Activated T-cell treated with anti-CD3 and anti-CD28 coated beads, Interleukin-2, amount 50 U/mL, for 72 hours (primary cell): ENCODE results near the gene KRTAP10-5. TPM values are rescaled to one million over a fixed set of nuclear protein-coding genes. Genes with fewer than 3 reads are reported as not detected.
"Not testable (repeated sequence)": the region's sequence is repeated elsewhere in the genome, so short reads cannot be mapped to it uniquely, and the experiment has no call there.

Experiments
- ATAC-seq, 2 donors: fragments of 150-1000 bp; cut with Tn5 transposase; replicated peaks in 1 of 2; 2 replicates each; pipeline ENCODE4 v1.10.0; 2021; ENCODE audit warnings: moderate library complexity in 2 of 2, mild to moderate bottlenecking in 1 of 2
- DNase-seq, 2 donors: peaks; one replicate each; pipeline ENCODE4 v3.0.0; 2021 to 2022; ENCODE audit warnings: mixed read lengths in 1 of 2
- H3K27ac Mint-ChIP-seq: one replicate; pipeline ENCODE4 v1.8.0; 2022; ENCODE audit warnings: mild to moderate bottlenecking, moderate library complexity, mixed read lengths
- H3K27me3 Mint-ChIP-seq: one replicate; pipeline ENCODE4 v1.8.0; 2022; ENCODE audit warnings: low read depth, mixed read lengths
- H3K36me3 Mint-ChIP-seq, 2 donors: one replicate each; pipeline ENCODE4 v1.8.0; 2022; ENCODE audit warnings: mixed read lengths in 2 of 2, mild to moderate bottlenecking in 1 of 2; ENCODE audit not compliant: insufficient read depth in 2 of 2
- H3K4me1 Mint-ChIP-seq: one replicate; pipeline ENCODE4 v1.8.0; 2022; ENCODE audit warnings: low read depth, mixed read lengths
- H3K4me3 Mint-ChIP-seq, 2 donors: one replicate each; pipeline ENCODE4 v1.8.0; 2022; ENCODE audit warnings: mild to moderate bottlenecking in 2 of 2, mixed read lengths in 2 of 2, moderate library complexity in 2 of 2
- H3K9me3 Mint-ChIP-seq, 2 donors: one replicate each; pipeline ENCODE4 v1.8.0; 2022; ENCODE audit warnings: mixed read lengths in 2 of 2
- total RNA-seq, 2 donors: library from RNA; stranded (reverse); gene quantifications; one replicate each; pipeline ENCODE4 v1.2.3, GENCODE V29; 2022

KRTAP10-5 gene
- total RNA-seq, 2 donors from 2014 or later = not detected

DNA sequence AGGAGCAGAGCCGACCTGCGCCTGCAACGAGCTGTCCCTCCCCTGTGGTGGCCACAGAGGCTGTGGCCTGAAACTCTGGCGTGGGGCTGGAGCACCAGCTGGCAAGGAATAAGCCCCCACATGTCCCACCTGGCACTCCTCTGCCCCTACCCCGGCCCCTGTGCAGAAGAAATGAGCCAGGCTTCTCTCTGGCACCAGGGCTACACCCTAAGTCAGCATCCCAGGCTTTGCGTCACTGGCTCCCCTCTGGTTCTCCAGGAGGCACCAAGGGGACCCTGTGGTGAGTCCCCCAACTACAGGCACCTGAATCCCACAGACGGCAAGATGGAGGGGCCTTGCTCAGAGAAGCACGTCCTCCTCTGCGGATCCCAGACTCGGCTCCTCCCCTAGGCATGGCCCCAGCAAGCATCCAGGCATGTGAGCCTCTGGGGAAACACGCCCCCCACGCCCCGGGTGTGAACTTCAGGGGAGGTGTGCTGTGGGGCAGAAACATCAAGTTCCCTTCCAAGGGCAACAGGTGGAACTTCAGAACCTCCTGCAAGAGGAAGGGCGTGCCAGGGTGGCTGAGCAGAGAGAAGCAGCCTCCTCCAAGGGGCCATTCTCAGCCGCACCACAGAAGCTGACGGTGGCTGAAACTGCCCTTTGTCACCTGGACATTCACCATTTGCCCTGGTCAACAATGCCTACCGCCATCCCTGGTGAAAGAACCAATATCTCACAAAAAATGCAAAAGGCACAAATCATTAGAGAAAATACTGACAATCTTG lies 22.9 kb upstream of the KRTAP10-5 start:
- H3K27ac Mint-ChIP-seq = no peak overlapping the region
- ATAC-seq (no peak), DNase-seq (no peak)
- H3K4me1 Mint-ChIP-seq = no peaks in the 10 kb centered on the region
- peaks cover 0 to 6% of the 10 kb centered on the region in 2 donors for H3K9me3 Mint-ChIP-seq
- no peaks in the 10 kb centered on the region for H3K27me3 Mint-ChIP-seq
- H3K36me3 Mint-ChIP-seq = peaks cover 0 to 2% of the 10 kb centered on the region in 2 donors
- H3K4me3 Mint-ChIP-seq = no peak overlapping the region

DNA sequence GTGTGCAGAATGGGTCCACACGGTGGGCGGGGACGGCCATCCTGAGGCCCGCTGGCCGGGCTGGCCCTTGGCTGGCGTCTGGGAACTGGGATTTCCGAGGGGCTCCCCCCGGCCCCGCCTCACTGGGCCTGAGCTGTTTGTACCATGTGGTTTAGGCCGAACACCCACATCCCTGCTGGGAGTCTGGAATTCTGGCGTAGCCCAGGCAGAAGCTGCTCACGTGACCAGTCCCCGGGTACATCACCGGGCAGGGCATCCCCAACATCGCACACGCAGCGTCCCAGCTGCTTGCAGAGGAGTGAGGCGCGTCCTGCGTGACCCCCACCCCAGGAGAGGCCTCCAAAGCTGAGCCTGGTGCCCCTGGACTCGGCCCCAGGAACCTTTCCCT lies 22.1 kb upstream of the KRTAP10-5 start:
- Mint-ChIP-seq H3K4me3 (no peak overlapping the region), H3K9me3 (peaks cover 1 to 6% of the 10 kb centered on the region in 2 donors), H3K36me3 (peaks cover 0 to 2% of the 10 kb centered on the region in 2 donors), H3K4me1 (no peaks in the 10 kb centered on the region), H3K27me3 (no peaks in the 10 kb centered on the region), H3K27ac (no peak overlapping the region)
- no peak for ATAC-seq
- no peak for DNase-seq

DNA sequence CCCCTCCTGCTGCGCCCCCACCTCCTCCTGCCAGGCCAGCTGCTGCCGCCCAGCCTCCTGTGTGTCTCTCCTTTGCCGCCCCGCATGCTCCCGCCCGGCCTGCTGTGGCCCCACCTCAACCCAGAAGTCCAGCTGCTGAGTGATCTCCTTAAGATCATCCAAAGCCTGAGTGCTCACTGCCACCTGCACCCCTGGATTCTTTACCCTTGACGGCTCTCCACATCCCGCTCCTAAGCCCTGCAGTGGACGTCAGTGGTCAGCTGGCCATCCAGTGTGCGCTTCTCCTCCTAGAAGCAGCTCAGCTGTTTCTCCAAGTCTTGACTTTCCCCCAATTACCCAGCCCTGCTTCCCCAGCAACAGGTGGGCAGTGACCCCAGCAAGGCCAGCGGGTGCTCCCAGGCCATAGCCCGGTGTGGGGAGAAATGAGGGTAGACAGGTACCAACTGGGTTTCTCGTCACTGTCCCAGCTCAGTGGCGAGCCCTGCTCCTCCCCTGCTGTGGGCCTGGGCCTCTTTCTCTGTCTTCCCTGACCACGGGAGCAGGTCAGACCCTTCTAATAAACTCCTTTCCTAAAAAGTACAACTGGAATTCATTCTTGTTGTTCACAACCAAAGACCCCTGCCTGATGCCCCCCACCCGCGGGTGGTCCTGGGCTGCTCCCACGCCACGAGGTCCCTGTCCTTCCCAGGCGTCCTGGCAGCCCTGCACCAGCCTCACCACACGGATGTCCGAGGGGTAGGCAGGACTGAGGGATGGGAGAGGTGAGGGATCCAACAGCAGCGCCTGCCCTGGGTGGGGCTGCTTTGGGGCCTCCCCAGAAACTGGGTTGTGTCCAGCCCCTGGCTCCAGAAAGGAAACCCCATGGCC lies 21.4 kb upstream of the KRTAP10-5 start:
- Mint-ChIP-seq H3K9me3 (peaks cover 1 to 6% of the 10 kb centered on the region in 2 donors), H3K27me3 (no peaks in the 10 kb centered on the region), H3K4me3 (no peak overlapping the region), H3K27ac (no peak overlapping the region), H3K4me1 (no peaks in the 10 kb centered on the region), H3K36me3 (peaks cover 0 to 2% of the 10 kb centered on the region in 2 donors)
- ATAC-seq (no peak), DNase-seq (no peak)

DNA sequence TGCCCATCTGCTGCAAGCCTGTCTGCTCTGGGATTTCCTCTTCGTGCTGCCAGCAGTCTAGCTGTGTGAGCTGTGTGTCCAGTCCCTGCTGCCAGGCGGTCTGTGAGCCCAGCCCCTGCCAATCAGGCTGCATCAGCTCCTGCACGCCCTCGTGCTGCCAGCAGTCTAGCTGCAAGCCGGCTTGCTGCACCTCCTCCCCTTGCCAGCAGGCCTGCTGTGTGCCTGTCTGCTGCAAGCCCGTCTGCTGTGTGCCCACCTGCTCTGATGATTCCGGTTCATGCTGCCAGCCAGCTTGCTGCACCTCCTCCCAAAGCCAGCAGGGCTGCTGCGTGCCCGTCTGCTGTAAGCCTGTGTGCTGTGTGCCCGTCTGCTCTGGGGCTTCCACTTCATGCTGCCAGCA lies 20.7 kb upstream of the KRTAP10-5 start:
- not testable (repeated sequence) for ATAC-seq, DNase-seq, H3K4me3 Mint-ChIP-seq, H3K4me1 Mint-ChIP-seq, H3K27ac Mint-ChIP-seq, H3K9me3 Mint-ChIP-seq, H3K36me3 Mint-ChIP-seq, H3K27me3 Mint-ChIP-seq

DNA sequence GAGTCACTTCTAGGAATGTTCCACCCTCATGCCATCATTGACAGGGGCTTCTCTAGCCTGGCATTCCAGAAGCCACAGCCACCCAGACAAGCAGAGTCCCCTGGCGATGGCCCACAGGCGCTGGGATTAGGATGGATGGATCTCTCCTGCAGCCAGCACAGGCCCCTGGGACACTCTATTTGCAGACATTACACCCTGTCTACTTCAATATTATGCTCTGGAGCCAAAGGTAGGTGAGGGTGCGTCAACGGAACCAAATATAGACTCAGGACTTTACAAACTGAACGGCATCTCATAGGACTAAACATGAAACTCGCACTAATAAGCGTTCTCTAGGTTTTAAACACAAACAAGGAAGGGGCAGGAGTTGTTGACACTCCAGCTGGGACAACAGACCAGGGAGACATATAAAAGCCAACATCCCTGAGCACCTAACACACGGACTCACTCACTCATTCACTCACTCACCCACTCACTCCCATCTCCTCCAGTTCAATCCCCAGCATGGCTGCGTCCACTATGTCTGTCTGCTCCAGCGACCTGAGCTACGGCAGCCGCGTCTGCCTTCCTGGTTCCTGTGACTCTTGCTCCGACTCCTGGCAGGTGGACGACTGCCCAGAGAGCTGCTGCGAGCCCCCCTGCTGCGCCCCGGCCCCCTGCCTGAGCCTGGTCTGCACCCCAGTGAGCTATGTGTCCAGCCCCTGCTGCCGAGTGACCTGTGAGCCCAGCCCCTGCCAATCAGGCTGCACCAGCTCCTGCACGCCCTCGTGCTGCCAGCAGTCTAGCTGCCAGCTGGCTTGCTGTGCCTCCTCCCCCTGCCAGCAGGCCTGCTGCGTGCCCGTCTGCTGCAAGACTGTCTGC lies 19.9 kb upstream of the KRTAP10-5 start, which contains the start of gene KRTAP10-7:
TSS of gene KRTAP10-7 (plus strand) at position 480 of the 861 bp plus-strand sequence. CDS start at position 505, 25 bp downstream.
- H3K36me3 Mint-ChIP-seq, ATAC-seq, DNase-seq, H3K4me3 Mint-ChIP-seq, H3K27me3 Mint-ChIP-seq, H3K9me3 Mint-ChIP-seq, H3K4me1 Mint-ChIP-seq, H3K27ac Mint-ChIP-seq: not testable (repeated sequence)

DNA sequence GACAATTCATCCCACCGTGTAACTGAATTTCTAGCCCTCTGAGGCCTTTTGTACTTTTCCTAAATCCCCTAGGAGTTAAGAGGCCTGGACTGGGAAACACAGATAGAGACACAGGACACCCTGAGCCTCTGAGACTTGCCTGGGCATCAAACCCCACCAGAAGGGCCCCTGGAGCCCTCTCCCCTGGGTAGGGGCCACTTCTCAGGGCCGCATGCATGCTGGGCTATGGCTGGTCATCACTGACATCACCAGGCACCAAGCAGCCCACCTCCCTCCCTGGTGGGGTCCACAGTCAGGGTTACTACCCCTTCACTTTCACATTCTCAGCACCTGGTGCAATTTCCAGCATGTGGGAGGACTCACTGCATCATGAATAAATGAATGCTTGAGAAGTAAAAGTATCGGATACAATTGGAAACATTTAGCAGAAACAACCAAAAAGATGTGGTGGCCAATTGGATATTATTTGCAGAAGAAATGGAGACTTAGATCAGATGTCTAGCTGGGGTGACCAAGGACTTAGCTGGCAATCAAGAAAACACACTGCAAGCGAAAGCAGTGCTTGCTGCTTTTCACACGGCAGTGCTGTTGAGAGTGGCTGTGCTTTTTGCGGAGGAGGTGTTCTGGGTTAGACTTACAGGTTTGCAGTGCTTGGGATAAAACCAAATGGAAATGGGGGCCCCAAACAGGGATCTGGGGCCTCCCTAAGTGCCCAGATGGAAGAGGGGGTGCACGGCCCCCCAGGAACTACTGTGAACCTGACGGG lies 19.0 kb upstream of the KRTAP10-5 start:
- peaks cover 0 to 2% of the 10 kb centered on the region in 2 donors for H3K36me3 Mint-ChIP-seq
- H3K4me3 Mint-ChIP-seq = no peak overlapping the region
- no peaks in the 10 kb centered on the region for H3K27me3 Mint-ChIP-seq
- ATAC-seq (no peak), DNase-seq (no peak)
- H3K27ac Mint-ChIP-seq = no peak overlapping the region
- peaks cover 1 to 3% of the 10 kb centered on the region in 2 donors for H3K9me3 Mint-ChIP-seq
- no peaks in the 10 kb centered on the region for H3K4me1 Mint-ChIP-seq

DNA sequence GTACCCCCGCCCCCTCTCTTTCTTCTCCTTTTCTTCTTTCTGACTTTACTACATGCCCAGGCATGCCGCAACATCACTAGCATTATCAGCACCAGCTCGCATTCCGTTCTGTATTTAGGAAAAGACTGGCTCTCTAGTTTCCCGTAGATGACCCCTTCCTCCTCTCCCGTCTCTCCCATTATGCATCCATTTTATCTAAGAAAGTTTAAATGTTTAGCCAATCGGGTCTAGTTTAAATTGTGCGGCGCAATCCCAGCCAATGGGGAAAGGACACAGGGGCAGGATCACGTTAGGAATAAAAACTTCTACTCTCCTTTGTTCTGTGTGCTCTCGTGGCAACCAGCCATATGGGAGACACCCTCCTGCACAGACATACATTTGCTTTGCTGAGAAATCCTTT lies 17.7 kb upstream of the KRTAP10-5 start:
- no peak overlapping the region for H3K4me3 Mint-ChIP-seq
- H3K27me3 Mint-ChIP-seq = no peaks in the 10 kb centered on the region
- ATAC-seq (no peak), DNase-seq (no peak)
- H3K4me1 Mint-ChIP-seq = no peaks in the 10 kb centered on the region
- no peak overlapping the region for H3K27ac Mint-ChIP-seq
- peaks cover 1 to 3% of the 10 kb centered on the region in 2 donors for H3K9me3 Mint-ChIP-seq
- H3K36me3 Mint-ChIP-seq = peaks cover 0 to 2% of the 10 kb centered on the region in 2 donors

DNA sequence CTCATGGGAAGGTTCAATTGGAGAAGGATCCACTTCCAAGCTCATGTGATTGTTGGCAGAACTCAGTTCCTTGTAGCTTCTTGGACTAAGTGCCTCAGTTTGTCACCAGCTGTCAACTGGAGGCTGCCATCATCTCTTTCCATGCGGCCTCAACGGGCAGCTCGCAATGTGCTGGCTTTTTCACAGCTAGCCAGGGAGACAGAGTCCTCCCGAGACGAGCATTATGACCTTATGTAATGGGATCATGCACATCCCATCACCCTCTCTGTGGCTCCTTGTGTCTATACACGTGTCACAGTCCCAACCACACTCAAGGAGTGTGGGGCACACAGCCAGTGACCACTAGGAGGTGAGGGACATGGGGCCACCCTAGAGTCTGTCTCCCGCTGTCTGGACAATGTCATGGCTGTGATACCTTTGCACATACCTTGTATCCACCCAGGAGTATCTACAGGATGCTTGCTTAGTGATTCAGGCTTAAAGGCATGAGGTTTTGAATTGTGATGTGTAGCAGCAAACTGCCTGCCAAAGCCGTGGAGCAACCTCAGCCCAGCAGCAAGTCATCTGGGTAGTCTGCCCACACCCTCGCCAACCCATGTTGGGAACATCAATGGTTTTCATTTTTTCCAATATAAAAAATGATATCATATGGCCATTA lies 15.8 kb upstream of the KRTAP10-5 start:
- H3K4me1 Mint-ChIP-seq = no peaks in the 10 kb centered on the region
- H3K4me3 Mint-ChIP-seq = no peak overlapping the region
- no peaks in the 10 kb centered on the region for H3K27me3 Mint-ChIP-seq
- peaks cover 0 to 2% of the 10 kb centered on the region in 2 donors for H3K36me3 Mint-ChIP-seq
- no peak overlapping the region for H3K27ac Mint-ChIP-seq
- ATAC-seq = no peak
- peaks cover 1 to 3% of the 10 kb centered on the region in 2 donors for H3K9me3 Mint-ChIP-seq
- no peak for DNase-seq

DNA sequence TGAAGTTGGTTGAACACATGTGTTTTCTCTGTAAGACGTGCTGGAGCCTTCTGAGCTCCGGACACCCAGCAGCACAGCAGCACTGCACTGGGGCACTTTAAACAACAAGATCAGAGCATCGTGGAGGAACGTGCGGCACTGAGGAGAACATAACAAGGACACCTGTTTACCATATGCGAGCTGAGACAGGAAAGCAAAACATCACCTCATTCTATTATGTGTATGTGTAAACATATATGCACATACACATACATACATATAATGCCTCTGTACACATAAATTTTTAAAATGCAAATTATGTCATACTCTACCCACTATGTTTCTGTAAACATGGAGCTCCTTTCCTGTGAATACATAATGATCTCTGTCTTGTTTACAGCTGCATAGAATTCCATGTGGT lies 15.1 kb upstream of the KRTAP10-5 start:
- no peak for DNase-seq
- Mint-ChIP-seq H3K4me1 (no peaks in the 10 kb centered on the region), H3K27me3 (no peaks in the 10 kb centered on the region), H3K36me3 (peaks cover 0 to 2% of the 10 kb centered on the region in 2 donors), H3K27ac (no peak overlapping the region), H3K4me3 (no peak overlapping the region), H3K9me3 (peaks cover 1 to 3% of the 10 kb centered on the region in 2 donors)
- ATAC-seq = no peak

DNA sequence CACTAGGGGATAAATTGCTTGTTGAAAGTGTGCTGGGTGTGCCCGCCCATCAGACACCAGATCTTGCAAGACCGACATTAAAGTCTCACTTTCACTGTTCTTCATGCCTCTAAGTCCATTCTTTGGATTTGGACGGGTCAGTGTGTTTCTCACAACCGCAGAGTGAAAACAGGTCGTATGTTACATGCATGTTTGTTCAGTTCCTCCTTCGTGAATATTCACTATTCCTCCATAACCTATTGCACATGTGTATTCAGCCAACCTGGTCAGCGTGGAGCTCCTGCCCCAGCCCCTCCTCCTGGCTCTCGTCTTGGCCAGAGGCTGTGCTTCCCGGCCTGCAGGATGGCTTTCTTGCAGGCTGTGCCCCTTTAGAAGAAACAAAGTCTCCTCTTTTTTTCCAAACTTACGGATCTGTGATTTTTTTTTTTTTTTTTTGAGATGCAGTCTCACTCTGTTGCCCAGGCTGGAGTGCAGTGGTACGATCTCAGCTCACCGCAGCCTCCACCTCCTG lies 14.1 kb upstream of the KRTAP10-5 start:
- peaks cover 1 to 3% of the 10 kb centered on the region in 2 donors for H3K9me3 Mint-ChIP-seq
- H3K27ac Mint-ChIP-seq = no peak overlapping the region
- no peaks in the 10 kb centered on the region for H3K4me1 Mint-ChIP-seq
- DNase-seq (no peak), ATAC-seq (no peak)
- H3K27me3 Mint-ChIP-seq = no peaks in the 10 kb centered on the region
- H3K4me3 Mint-ChIP-seq = no peak overlapping the region
- H3K36me3 Mint-ChIP-seq = peaks cover 0 to 2% of the 10 kb centered on the region in 2 donors

DNA sequence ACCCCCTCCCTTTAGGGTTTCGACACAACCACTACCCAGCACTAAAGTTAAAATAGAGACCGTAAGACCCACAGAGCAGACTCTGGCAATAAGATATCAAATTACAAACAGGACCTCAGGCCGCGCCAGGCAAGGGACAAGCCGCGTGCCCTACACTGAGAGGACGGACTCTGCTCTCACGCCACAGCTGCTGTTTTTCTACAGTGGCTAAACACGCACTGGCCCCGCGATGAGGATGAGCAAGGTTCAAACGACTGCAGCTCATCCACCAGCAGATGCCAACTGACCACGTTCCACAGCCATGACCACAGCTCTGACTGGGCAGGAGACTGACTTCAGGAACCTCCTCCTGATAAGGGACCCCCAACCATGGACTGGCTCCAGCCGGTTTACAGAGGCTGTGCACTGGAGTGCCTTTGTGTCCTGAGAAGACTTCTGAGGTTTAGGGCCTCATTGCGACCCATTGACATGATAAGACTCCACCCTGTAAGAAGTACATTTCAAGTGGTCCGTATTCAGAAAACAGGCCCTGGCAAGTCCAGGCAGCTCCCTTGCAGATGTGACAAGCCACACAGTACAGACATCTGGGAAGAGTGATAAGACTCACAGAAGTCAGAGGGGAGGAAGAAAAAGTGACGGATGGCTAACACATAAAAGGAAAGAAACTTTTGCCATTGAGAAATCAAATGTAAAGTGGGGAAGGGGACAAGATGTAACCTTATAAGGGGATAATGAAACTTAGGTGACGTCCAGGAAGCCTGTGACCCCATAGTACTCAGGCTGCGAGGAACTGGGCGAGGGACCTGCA lies 13.4 kb upstream of the KRTAP10-5 start:
- Mint-ChIP-seq H3K9me3 (peaks cover 1 to 2% of the 10 kb centered on the region in 2 donors), H3K4me1 (no peaks in the 10 kb centered on the region), H3K4me3 (no peak overlapping the region), H3K27me3 (no peaks in the 10 kb centered on the region), H3K27ac (no peak overlapping the region), H3K36me3 (peaks cover 0 to 2% of the 10 kb centered on the region in 2 donors)
- DNase-seq (no peak), ATAC-seq (no peak)
